Glutamatergic neuron (in vitro differentiated cells): ENCODE results near the gene PRRX2. TPM values are rescaled to one million over a fixed set of nuclear protein-coding genes. Genes with fewer than 3 reads are reported as not detected.

Experiments
- DNase-seq: peaks from one replicate; pipeline ENCODE4 v3.0.0; 2022
- H3K27ac Mint-ChIP-seq: one replicate; pipeline ENCODE4 v1.8.0; 2020; ENCODE audit warnings: mild to moderate bottlenecking, mixed read lengths, inconsistent platforms; ENCODE audit not compliant: unreplicated experiment
- H3K27me3 Mint-ChIP-seq: one replicate; pipeline ENCODE4 v1.8.0; 2020; ENCODE audit warnings: mild to moderate bottlenecking, moderate library complexity, mixed read lengths, inconsistent platforms; ENCODE audit not compliant: unreplicated experiment
- H3K36me3 Mint-ChIP-seq: one replicate; pipeline ENCODE4 v1.8.0; 2020; ENCODE audit warnings: mild to moderate bottlenecking, mixed read lengths, inconsistent platforms; ENCODE audit not compliant: unreplicated experiment
- H3K4me1 Mint-ChIP-seq: one replicate; pipeline ENCODE4 v1.8.0; 2020; ENCODE audit warnings: mild to moderate bottlenecking, low read depth, mixed read lengths, inconsistent platforms; ENCODE audit not compliant: unreplicated experiment
- H3K4me3 Mint-ChIP-seq: one replicate; pipeline ENCODE4 v1.8.0; 2020; ENCODE audit warnings: mild to moderate bottlenecking, mixed read lengths, inconsistent platforms; ENCODE audit not compliant: unreplicated experiment
- H3K9me3 Mint-ChIP-seq: one replicate; pipeline ENCODE4 v1.8.0; 2020; ENCODE audit warnings: mild to moderate bottlenecking, moderate library complexity, mixed read lengths, inconsistent platforms; ENCODE audit not compliant: unreplicated experiment
- CTCF ChIP-seq: fragments of 200-600 bp; sonication (generic); IDR thresholded peaks from one replicate; pipeline ENCODE4 v1.5.0; 2021; ENCODE audit not compliant: partially characterized antibody, unreplicated experiment
- total RNA-seq: library from RNA; stranded (reverse); fragmentation: NEBNext Ultra II Directional; extraction: Animal tissue kit (Norgen Biotek cat#: 25700); gene quantifications from one replicate; pipeline ENCODE4 v1.2.1, GENCODE V29; 2021; ENCODE audit not compliant: unreplicated experiment

PRRX2 gene
- total RNA-seq, 1 donor from 2014 or later = 2.3 TPM

DNA sequence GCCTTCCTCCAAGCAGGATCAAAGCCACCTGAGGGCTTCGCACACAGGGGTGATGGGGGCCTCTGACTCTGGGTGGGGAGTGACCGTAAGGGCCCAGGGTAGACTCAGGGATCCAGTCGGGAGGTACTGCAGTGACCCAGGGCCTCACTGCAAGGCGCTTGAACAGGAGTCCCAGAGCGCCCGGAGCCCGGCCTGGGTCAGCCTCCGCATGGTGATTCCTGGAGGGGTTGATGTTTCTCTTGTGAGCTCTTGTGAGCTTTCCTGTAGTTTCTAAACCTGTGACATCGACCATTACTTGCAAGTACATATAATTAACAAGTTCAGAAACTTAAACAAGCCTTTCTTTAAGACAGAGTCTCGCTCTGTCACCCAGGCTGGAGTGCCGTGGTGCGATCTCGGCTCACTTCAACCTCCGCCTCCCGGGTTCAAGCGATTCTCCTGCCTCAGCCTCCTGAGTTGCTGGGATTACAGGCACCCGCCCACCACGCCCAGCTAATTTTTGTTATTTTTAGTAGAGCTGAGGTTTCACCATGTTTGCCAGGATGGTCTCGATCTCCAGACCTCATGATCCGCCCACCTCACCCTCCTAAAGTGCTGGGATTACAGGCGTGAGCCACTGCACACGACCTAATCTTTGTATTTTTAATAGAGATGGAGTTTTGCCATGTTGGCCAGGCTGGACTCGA lies 67.6 kb downstream of the PRRX2 start:
- TF ChIP-seq CTCF = no peak
- DNase-seq = no peak
- H3K36me3 Mint-ChIP-seq = no peaks in the 10 kb centered on the region
- H3K27ac Mint-ChIP-seq = no peak overlapping the region
- no peak overlapping the region for H3K4me3 Mint-ChIP-seq
- H3K9me3 Mint-ChIP-seq = no peaks in the 10 kb centered on the region
- H3K27me3 Mint-ChIP-seq = peaks cover 4% of the 10 kb centered on the region
- no peaks in the 10 kb centered on the region for H3K4me1 Mint-ChIP-seq

GRCh38 chr9:129733632-129733953 lies 68.1 kb downstream of the PRRX2 start:
- no peak for TF ChIP-seq CTCF
- H3K27ac Mint-ChIP-seq = no peak overlapping the region
- H3K4me1 Mint-ChIP-seq = no peaks in the 10 kb centered on the region

DNA sequence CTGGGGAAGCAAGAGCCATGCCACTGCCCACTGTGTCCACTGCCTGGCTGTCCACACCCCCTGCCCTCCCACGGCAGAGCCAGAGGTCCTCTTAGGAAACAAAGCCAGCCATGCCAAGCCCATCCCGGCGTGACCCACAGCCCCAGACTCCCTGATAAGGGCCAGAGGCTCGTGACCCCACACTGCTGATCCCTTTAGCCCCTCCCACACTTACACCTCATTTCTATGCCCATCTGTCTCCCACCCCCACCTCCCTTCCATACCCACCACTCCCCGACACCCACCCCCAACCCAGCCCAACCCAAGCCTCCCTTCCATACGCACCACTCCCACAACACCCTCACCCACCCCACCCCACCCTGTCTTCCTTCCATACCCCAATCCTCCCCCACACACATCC lies 70.1 kb downstream of the PRRX2 start:
- no peak overlapping the region for H3K4me3 Mint-ChIP-seq
- no peak for DNase-seq
- no peaks in the 10 kb centered on the region for H3K36me3 Mint-ChIP-seq
- H3K27me3 Mint-ChIP-seq = peaks cover 6% of the 10 kb centered on the region
- H3K9me3 Mint-ChIP-seq = no peaks in the 10 kb centered on the region
- TF ChIP-seq CTCF = no peak
- no peak overlapping the region for H3K27ac Mint-ChIP-seq
- H3K4me1 Mint-ChIP-seq = no peaks in the 10 kb centered on the region

More at GRCh38 chr9:129733632-129733953, 68.1 kb downstream of the PRRX2 start:
- no peak overlapping the region for H3K4me3 Mint-ChIP-seq
- no peaks in the 10 kb centered on the region for H3K36me3 Mint-ChIP-seq
- H3K27me3 Mint-ChIP-seq = peaks cover 4% of the 10 kb centered on the region
- DNase-seq = no peak
- no peaks in the 10 kb centered on the region for H3K9me3 Mint-ChIP-seq

- H3K9me3 Mint-ChIP-seq = no peaks in the 10 kb centered on the region
- H3K27me3 Mint-ChIP-seq = peaks cover 5% of the 10 kb centered on the region
- H3K36me3 Mint-ChIP-seq = no peaks in the 10 kb centered on the region
- no peak overlapping the region for H3K27ac Mint-ChIP-seq
- no peak for TF ChIP-seq CTCF
- DNase-seq = no peak
- H3K4me1 Mint-ChIP-seq = no peaks in the 10 kb centered on the region
- no peak overlapping the region for H3K4me3 Mint-ChIP-seq
Measured at GRCh38 chr9:129736334-129736733, 70.9 kb downstream of the PRRX2 start.

- Mint-ChIP-seq H3K4me3 (no peak overlapping the region), H3K27ac (no peak overlapping the region), H3K9me3 (no peaks in the 10 kb centered on the region), H3K4me1 (no peaks in the 10 kb centered on the region), H3K27me3 (peaks cover 5% of the 10 kb centered on the region), H3K36me3 (no peaks in the 10 kb centered on the region)
- TF ChIP-seq CTCF = peak; percentile 100
- DNase-seq = peak; percentile 88
Measured at GRCh38 chr9:129737479-129738274, 72.2 kb downstream of the PRRX2 start.
